ENCODE data around the gene PRICKLE1.
"Not testable (repeated sequence)": the region's sequence is repeated elsewhere in the genome, so short reads cannot be mapped to it uniquely, and the experiment has no call there.

Gene PRICKLE1

GRCh38 chr12:42546709-42547108 lies 42.8 kb downstream of the PRICKLE1 start:
- no peak for DNase-seq

- no peak for DNase-seq
These were observed 47.6 kb downstream of the PRICKLE1 start for GRCh38 chr12:42541965-42542364.

GRCh38 chr12:42541308-42541707 lies 48.2 kb downstream of the PRICKLE1 start:
- DNase-seq = not testable (repeated sequence)

DNA sequence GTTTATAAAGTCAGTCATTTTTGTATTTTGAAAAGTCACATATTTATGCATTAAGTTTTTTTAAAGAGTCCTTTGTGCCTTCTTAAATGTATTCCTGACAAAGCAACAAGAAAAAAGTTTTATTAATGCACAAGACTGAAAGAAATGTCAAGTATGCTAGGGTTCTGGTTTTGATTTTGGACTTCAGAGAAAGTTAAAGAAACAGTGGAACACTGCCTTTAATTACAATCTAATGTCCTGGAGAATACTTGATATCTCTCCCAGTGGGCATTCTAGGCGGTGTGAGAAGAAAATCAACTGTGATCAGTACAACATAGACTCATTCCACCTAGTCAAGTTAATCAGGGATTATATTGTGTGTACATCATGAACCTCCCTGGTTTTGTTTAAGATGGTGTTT lies 49.9 kb downstream of the PRICKLE1 start:
- no peak for DNase-seq

DNA sequence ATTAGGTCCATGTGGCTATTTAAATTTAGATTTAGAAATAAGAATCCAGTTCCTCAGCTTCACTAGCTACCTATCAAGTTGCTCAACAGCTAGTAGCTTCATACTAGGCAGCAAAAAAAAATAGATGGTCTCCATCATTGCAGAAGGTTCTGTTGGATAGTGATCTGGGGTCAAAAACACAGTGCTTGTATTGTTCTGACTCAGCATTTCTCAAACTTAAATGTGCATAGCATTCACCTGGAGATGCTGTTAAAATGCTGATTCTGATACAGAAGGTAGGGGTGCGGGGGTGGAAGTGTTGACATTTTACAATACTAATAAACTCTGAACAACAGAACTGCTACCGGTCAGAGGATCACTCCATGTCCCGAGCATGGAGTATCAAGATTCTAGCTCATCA lies 51.3 kb downstream of the PRICKLE1 start:
- DNase-seq = no peak

- no peak for DNase-seq
These were observed 55.2 kb downstream of the PRICKLE1 start for GRCh38 chr12:42534184-42534838.

DNA sequence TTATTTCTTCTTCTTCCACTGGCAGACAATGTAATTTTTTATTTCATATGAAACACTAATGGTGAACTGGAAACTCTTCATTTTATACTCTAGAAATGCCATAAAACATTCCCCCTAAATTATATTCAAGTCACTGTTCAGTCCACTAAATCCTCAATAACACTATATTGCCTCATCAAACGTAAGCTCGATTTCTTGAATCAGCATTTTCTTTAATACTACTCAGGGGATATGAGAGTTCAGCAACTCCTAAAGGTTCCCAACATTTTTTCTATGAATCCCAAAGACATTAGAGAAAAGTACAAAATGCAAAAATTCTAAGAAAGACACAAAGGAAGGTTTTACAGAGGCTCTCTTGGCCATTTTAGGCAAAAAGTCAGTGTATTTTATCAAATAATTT lies 59.3 kb downstream of the PRICKLE1 start:
- no peak for DNase-seq

DNA sequence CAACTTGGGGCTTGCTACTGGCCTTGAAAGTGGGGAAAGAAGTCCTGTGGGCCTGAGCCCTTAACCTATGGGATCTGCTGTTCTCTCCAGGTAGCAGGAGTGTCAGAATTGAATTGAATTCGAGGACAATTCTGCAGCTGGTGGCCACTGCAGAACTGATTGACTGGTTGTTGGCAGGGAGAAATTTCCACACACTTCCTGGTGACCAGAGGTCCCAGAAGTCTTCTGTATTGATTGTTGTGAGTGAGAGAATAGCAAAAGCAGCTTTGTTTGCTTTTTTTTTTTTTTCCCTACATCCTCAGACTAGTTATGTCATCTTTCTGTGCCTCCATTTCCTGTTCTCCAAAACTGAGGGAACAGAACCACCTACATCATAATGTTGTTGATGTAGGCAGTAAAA lies 64.1 kb downstream of the PRICKLE1 start:
- DNase-seq = no peak

- DNase-seq = no peak
These were observed 64.8 kb downstream of the PRICKLE1 start for GRCh38 chr12:42524716-42525115.

DNA sequence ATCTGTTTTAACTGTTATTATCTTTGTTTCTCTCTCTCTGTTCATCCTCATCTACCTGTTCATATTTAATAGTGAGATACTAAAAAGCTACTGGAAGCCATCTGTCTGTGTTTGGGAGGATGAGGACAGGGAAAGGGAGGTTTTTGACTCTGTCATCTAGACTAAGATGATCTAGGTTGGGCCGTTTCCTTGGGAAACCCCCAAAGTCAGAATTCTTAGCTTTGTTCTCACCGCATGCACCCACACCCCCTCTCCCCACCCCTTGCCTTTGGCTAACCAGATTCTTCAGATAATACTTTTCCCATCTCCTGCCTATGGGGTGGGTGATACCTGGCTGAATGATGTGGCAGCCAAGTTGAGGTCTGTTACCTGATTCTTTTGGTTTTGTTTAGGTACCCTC lies 73.0 kb downstream of the PRICKLE1 start:
- DNase-seq = no peak

GRCh38 chr12:42511656-42512055 lies 77.9 kb downstream of the PRICKLE1 start:
- DNase-seq = no peak

DNA sequence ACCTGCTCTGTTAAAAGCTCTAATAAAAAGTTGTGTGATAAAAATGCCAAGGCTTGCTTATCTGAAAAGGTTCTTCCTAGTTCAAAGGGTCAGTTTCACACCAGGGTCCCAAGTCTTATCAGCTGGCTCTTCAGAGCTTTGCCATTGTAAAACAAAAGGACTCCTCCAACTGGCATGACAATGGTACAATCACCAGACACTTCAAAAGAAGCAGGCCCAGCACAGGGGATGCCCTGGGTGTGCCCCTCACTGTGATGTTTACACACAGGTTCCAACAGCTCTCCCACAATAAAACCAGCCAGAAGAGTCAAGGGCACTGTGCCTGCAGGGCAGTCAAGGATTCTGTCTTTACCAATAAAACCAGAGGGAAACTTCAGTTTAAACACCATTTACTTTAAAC lies 78.7 kb downstream of the PRICKLE1 start:
- no peak for DNase-seq

DNA sequence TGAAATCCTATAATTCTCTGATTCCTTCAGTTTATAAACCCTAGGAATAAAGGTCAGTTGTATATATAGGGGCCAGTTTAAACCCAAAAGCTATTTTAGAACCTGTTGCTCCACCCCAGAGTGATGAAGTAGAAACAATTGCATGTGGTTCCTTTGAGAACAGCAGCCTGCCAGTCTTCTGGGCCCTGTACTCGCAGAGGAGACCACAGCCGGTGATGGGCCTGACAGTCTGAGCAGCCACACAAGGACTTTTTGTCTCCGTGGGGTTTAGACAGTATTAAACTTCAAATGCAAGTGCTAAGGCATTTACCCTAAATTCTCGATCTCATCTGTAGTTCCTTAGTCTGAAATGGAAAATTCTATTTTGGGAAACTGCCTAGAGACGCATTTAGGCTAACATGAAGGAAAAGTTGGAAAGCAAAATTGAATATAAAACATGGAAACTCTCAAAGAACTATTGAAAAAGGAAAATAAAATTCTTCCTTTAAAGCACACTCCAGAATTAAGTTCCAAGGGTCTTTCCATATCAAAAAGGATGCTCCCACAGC lies 80.6 kb downstream of the PRICKLE1 start:
- no peak for DNase-seq

DNA sequence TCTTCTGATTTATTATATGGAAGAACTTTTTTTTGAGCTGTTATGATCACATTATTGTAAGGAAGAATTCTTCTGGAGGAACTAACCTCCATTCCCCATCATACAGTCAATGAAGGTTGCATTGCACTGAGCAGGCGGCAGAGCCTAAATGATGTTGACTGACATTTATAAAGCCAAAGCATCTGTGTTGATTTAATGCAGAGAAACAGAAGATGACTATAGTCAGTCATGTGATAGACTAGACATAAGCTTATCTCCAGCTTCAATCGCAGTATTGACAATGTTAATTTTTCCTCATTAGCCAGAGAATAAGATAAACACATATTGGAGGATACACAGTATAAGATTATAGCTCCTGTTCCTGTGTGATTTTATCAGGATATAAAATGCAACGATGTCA lies 82.0 kb downstream of the PRICKLE1 start:
- DNase-seq = no peak

DNA sequence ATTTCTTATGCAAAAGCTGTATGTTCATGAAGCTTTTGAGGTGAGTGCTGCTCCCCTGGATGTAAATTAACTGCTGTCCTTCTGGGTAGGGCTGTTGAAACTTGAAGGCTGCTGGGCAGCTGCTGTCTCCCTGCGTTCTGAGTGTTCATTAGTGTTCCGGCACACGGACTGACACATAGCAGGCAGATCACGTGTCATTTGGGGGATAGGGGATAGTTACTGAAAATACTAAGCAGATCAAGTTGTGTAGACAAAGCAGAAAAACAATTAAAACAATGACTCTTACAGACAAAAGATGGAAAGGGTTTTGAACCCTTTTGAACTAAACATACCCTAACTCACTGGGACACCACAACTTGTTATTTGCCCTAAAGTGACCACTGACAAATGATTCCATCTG lies 82.5 kb downstream of the PRICKLE1 start:
- no peak for DNase-seq

DNA sequence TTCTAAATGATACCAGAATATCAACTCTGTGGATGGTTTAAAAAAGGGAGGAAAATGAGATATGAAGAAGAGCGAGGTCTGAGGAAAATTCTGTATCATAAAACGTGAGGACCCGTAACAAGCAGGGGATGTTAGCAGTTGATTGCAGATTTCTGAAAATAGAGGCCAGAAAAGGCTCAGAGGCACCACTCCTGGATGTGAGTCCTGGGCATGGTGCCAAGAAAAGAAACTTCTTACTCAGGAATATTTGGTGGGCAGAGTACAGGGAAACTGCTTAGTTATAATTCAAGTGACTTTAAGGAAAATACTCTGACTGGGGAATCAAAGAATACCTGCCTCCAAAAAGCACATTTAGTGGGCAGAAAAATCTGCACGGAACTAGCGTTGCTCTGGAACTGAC lies 85.5 kb downstream of the PRICKLE1 start:
- no peak for DNase-seq

DNA sequence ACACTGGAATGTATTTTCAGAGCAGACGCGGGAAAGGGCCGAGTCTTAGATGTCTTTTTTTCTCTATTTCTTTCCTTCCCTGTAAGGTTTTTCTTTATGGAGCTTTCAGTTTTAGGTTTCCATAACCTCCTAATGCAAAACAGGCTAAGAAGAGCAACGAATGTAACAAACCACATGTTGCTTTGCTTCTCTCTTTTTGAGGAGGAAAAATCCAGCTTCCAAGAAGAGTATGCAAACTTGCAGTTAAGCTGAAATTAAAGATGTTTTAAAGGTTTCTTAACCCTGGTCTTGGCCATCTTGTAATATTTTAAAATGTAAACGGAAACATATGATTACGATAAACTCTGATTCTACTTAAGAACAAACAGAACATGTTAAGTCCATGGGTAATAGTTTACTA lies 86.9 kb downstream of the PRICKLE1 start:
- DNase-seq = no peak

GRCh38 chr12:42498549-42499247 lies 90.8 kb downstream of the PRICKLE1 start:
- DNase-seq = no peak

- DNase-seq = no peak
These were observed 92.7 kb downstream of the PRICKLE1 start for GRCh38 chr12:42496886-42497285.

DNA sequence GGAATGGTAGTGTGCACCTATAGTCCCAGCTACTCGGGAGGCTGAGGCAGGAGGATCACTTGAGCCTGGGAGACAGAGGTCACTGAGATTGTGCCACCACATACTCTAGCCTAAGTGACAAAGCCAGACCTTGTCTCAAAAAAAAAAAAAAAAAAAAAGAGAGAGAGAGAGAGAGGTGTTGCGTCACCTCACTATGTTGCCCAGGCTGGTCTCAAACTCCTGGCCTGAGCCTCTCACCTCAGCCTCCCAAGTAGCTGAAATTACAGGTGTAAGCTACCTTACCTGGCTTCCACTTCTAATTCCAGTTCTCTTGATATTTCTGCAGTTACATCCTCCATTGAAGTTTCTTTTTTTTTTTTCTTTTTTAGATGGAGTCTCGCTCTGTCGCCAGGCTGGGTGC lies 94.3 kb downstream of the PRICKLE1 start:
- DNase-seq = no peak

- no peak for DNase-seq
These were observed 97.3 kb downstream of the PRICKLE1 start for GRCh38 chr12:42492267-42492666.

DNA sequence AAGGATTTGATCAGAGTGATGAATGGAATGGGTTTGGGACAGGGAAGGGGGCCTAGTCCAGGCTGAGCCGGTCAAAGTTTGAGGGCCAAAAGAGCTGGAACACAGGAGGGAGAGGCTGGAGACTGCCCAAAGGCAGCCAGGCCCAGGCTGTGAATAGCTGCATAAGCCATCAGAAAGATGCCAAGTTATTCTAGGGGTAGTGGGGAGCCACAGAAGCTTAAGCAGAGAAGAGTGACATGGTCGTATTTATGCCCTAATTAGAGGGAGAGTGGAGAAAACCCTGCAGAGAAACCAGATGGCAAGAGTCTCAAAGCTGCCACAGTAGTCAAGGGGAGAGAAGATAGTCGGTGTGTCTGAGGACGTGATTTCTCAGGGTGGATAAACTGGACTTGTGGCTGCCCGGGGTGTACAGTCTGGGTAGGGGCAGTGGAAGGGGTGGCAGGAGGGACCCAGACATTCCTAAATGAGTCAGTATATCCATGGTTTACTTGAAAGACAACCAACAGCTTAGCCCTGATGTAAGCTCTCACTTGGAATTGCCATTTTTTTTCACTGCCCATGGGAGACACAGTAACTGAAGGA lies 99.2 kb downstream of the PRICKLE1 start:
- no peak for DNase-seq

- no peak for DNase-seq
These were observed 103.1 kb downstream of the PRICKLE1 start for GRCh38 chr12:42486407-42486806.

DNA sequence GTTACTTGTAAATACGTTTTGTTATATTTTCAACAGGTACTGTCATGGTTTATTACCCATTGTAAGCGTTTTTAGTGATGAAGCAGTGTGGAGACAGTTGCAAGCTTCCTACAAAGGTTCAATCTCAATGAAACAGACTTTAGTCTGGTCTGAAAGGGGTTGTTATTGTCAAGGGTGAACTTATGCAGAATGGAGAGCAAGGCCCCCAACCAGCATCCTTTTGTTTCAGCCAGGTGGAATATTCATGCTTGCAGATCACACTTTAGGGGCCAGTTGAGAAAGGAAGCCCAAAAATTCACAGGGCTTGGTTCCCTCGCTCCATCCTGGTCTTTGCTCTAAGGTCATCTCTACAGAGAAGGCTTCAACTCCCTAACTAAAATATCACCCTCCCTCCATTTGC lies 103.7 kb downstream of the PRICKLE1 start:
- no peak for DNase-seq

Measured in activated CD8-positive, alpha-beta memory T cell treated with anti-CD3 and anti-CD28 coated beads, Interleukin-2, amount 50 U/mL, for 48 hours (primary cell).